Astrocyte (in vitro differentiated cells and primary cell): ENCODE data around the gene TMEM60.

Source experiments
- EZH2 ChIP-seq: IDR thresholded peaks from 2 replicates; pipeline ENCODE4 v1.6.1; 2012; ENCODE audit warnings: mild to moderate bottlenecking, low read length, inconsistent platforms; ENCODE audit not compliant: insufficient read depth
- TF ChIP-seq, protein P1 (sequence below): IDR thresholded peaks from 2 replicates; pipeline ENCODE4 v1.5.1; 2011; ENCODE audit warnings: low read depth, mild to moderate bottlenecking, inconsistent platforms, low read length, moderate library complexity; ENCODE audit not compliant: insufficient read depth

DNA sequence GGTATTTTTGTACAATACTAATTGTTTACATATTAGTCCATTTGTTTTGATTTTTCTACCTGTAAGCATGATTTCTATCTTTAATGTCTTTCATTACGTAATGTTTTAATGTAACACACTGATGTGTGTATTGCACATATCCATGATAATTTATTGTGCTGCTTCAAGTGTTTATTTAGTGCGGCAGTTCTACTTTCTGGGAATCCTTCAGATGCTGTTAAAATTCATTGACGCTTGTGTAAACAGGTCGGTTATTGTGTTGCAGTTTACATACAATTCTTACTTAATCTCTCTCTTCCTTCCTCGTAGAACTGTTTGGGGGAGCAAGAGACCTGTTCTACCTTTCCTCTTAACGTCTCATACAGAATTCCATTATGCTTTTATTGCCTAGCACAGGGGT lies 6.9 kb downstream of the TMEM60 start:
- TF ChIP-seq, protein P1, sequence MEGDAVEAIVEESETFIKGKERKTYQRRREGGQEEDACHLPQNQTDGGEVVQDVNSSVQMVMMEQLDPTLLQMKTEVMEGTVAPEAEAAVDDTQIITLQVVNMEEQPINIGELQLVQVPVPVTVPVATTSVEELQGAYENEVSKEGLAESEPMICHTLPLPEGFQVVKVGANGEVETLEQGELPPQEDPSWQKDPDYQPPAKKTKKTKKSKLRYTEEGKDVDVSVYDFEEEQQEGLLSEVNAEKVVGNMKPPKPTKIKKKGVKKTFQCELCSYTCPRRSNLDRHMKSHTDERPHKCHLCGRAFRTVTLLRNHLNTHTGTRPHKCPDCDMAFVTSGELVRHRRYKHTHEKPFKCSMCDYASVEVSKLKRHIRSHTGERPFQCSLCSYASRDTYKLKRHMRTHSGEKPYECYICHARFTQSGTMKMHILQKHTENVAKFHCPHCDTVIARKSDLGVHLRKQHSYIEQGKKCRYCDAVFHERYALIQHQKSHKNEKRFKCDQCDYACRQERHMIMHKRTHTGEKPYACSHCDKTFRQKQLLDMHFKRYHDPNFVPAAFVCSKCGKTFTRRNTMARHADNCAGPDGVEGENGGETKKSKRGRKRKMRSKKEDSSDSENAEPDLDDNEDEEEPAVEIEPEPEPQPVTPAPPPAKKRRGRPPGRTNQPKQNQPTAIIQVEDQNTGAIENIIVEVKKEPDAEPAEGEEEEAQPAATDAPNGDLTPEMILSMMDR: no peak
- no peak for TF ChIP-seq EZH2
